Fibroblast of skin of left quadriceps (primary cell): ENCODE measurements around the gene TPPP.

Experiments
- DNase-seq, 2 experiments: peaks; one replicate each; pipeline ENCODE4 v3.0.0-alpha.2; 2013; ENCODE audit warnings: low read depth in 2 of 2

The TPPP gene

GRCh38 chr5:624951-625230 is 68.3 kb downstream of the TPPP start:
- DNase-seq, result no peak

DNA sequence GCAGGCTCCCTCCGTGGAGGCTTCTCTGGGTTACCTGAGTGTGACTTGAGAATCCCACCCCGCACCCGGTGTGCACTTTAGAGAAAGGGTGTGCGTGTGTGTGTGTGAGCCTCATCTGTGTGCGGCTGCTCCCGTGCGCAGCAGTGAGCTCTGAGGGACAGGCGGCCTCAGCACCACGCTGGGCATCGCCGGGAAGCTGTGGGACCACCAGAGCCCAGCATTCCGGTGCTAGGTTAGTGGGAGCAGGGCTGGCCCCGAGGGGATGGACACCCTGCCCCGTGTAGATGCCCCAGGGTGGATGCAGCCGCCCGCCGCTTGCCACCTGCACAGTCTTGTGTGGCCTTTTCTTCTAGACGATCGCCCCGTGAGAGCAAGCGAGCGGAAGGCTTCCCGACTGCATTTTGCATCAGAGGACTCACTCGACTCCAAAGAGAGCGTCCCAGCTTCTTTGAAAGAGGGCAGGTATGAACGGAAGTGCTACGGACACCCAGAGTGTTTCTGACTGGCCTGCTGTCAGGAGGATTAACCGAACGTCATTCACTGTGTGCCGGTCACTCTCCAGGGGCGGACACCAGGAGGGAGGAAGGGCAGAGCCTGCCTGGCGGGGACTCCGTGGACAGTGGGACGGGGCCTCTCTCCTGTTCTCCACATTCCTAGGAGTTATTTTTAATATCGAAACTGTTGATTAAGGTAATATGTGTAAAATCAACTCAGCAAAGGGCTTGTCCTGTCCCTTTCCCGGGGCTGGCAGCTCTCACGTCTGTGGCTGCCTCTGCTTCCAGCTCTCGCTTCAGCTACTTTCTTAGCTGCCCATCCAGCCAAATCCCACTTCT is 68.8 kb downstream of the TPPP start:
- DNase-seq, result no peak

- no peak for DNase-seq
Measured at GRCh38 chr5:623531-623930, 69.6 kb downstream of the TPPP start.

GRCh38 chr5:622946-623522 is 70.1 kb downstream of the TPPP start:
- DNase-seq, result no peak

- DNase-seq, result no peak
Measured at GRCh38 chr5:622359-622758, 70.8 kb downstream of the TPPP start.

DNA sequence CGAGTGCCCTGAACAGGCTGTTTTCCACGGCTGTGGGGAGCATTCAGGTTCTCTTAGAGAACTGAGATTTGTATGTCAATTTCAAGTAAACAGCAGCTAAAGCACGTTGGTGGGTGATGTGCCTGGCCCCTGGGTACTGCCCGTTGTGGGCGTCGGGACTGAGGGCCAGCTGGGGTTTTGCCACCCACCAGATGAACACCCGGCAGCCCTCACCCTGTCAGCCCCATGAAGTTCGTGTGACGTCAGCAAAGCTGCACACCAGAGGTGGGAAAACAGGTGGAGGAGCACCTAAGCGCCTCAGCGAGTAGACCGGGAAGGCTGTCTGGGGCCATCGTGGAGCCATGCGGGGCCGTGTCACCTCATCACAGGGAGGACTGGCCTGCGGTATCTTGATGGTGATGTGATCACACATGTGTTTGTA is 71.8 kb downstream of the TPPP start:
- no peak for DNase-seq

DNA sequence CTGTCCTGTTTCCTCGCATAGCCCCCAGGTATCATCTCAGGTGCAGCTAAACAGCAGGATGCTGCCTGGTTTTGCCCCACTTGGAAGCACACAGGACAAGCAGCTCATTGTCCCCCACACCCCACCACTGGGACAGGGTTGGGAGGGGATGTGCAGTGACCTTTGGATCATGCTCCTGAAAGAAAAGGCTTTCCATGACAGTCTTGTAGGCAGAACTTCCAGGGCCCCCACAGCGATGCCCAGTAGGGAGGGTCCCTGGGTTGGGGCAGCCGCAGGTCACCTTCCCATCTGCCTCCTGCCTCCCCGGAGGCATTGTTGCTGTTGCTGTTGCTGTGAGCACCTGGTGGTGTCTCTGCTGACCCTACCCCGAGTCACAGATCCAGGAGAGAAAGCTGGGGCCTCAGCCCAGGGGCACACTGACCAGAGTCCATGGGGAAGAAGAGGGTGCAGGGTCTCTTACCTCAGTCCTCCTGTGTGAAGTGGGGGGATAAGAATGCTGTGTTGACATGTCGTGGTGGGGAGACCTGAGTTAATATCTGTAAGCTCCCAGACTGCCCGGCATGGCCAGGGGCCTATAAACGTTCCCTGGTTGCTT is 72.5 kb downstream of the TPPP start:
- no peak for DNase-seq

DNA sequence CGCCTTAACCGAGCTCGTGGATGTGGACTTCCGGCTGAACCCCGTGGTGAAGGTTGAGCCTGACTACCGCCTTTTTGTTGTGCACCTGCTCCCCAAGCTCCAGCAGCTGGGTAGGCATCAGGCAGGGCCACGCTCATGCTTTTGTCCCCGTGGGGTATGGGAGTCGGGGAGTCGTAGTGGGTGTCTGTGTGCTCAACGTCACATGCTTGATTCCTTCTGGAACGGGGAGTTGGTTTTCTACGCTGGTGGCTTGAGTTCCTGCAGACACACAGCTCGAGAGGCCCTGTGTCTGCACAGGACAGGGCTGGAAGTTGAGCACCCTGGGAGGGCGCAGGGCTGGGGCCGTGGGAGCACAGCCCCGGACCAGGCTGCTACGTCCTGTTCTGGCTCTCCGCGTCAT is 73.0 kb downstream of the TPPP start:
- DNase-seq, result no peak

DNA sequence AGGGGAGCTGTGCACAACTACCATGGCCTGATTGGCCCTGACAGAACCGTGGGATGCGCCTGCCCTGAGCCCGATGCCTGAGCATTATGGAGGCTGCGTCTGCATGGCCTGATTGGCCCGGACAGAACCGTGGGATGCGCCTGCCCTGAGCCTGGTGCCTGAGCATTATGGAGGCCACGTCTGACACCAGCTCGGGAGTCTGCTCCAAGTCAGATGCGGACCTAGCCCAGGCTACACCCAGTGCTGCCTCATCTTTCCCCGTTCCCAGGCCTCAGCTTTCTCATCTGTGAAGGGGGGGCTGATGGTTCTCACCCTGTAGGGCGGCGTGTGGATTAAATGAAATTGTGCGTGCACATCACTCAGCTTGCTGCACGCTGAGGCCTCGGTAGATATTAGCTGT is 73.7 kb downstream of the TPPP start:
- DNase-seq, result no peak

GRCh38 chr5:618450-618849 is 74.7 kb downstream of the TPPP start:
- no peak for DNase-seq

GRCh38 chr5:617896-618295 is 75.3 kb downstream of the TPPP start:
- DNase-seq, result no peak

GRCh38 chr5:616484-617039 is 76.6 kb downstream of the TPPP start:
- no peak for DNase-seq

DNA sequence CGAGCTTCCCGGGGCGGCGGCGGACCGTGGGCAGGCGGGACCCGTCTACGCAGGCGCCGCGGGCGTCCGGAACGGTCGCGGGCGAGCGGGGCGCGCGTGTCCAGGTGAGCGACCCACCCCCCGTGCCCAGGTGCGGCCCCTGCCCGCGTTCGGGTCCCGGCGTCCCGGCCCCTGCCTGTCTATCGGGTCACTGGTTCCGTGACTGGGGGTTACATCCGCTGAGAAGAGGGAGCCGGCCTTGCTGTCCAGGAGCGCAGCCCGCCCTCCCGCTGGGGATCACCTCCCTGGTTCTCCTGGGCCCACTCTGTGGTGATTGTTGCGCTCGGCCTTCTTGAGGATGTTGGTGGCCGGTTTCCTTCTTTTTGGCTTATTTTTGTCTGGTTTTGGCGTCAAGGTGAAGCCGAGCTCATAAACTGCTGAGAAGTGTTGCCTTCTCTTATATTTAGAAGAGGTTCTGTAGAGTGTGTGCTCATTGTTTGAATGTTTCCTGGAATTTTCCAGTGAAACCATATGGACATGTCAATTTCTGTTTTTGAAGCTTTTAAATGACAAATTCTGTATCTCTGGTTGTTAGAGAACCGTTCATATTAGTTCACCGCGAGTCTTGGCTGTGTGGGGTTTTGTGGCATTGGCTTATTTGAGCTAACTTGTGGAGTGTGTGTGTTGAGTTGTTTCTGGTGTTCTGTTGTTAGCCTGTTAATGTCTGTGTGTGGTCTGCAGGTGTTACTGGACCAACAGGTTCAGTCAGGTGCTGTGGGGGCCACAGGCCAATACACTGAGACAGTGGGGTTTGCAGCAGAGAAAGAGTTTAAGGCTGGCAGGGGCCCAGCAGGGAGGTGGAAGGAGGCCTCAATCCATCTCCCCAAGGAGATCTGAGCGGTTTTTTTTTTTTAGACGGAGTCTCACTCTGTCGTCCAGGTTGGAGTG is 80.4 kb downstream of the TPPP start:
- DNase-seq, result no peak

DNA sequence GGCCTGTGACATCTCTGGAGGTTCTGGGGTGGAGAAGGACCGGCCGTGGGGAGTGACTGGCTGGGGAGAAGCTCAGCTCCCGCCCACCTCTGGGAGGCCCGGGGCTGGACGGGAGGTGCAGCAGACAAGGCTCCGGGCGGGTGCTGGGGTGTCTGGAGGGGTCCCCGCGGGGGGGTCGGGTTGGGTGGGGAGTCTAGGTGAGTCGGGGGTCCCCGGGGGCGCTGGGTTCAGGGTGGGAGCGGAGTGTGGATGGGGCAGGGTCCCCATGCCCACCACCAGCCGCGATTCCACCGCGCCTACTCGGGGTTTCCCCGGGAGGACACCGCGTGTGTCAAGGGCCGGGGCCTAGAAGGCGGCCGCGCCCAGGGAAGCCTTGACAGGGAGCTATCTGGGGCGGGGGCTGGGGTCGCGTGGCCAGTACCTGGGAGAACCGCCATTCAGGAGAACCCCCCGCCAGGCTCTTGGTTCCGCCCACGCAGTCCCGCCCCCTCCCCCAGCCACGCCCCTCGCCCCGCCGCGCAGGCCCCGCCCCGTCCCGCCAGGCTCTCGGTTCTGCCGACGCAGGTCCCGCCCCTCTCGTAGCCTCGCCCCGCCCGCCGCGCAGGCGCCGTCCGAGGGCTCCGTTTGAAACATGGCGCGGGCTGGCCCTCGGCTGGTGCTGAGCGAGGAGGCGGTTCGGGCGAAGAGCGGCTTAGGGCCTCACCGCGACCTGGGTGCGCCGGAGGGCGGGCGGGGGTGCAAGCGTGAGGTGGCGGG is 81.2 kb downstream of the TPPP start, which contains the start of gene CEP72:
Gene CEP72 (plus strand): TSS at position 610 of the 756 bp plus-strand sequence. CDS start 22 bp downstream, at position 632.
- DNase-seq, result peak; percentile 60 to 65

- no peak for DNase-seq
Measured at GRCh38 chr5:610744-611730, 82.1 kb downstream of the TPPP start.

GRCh38 chr5:610011-610743 is 83.0 kb downstream of the TPPP start:
- DNase-seq, result no peak
